ENCODE data around the gene PRPF8. TPM values are rescaled to one million over a fixed set of nuclear protein-coding genes. Genes with fewer than 3 reads are reported as not detected.
A peak's percentile ranks its signal among the peaks of the same experiment; 100 is the strongest.

PRPF8 gene
- total RNA-seq, 1 donor from 2014 or later = 297 TPM

- peak; percentile 76 for DNase-seq
- peaks cover 5% of the 10 kb centered on the region for H3K27me3 Mint-ChIP-seq (ENCODE audit: unreplicated experiment)
- H3K36me3 Mint-ChIP-seq (ENCODE audit: unreplicated experiment) = no peaks in the 10 kb centered on the region
- peaks cover 8% of the 10 kb centered on the region for H3K4me1 Mint-ChIP-seq (ENCODE audit: low read depth, unreplicated experiment)
- H3K27ac Mint-ChIP-seq (ENCODE audit: unreplicated experiment) = no peak overlapping the region
- peaks cover 10% of the 10 kb centered on the region for H3K9me3 Mint-ChIP-seq (ENCODE audit: unreplicated experiment)
- TF ChIP-seq CTCF (IDR thresholded peaks at IDR 0.05; ENCODE audit: partially characterized antibody, unreplicated experiment) = peak; percentile 91
- no peak overlapping the region for H3K4me3 Mint-ChIP-seq (ENCODE audit: unreplicated experiment)
These were observed 36.3 kb upstream of the PRPF8 start for GRCh38 chr17:1720856-1721386.

GRCh38 chr17:1718362-1719165 is 33.9 kb upstream of the PRPF8 start:
- H3K27ac Mint-ChIP-seq (ENCODE audit: unreplicated experiment) = peak overlapping the region; percentile 93
- H3K4me1 Mint-ChIP-seq (ENCODE audit: low read depth, unreplicated experiment) = peaks cover 9% of the 10 kb centered on the region
- peaks cover 5% of the 10 kb centered on the region for H3K27me3 Mint-ChIP-seq (ENCODE audit: unreplicated experiment)
- no peak for DNase-seq
- H3K9me3 Mint-ChIP-seq (ENCODE audit: unreplicated experiment) = peaks cover 9% of the 10 kb centered on the region
- no peak for TF ChIP-seq CTCF (IDR thresholded peaks at IDR 0.05; ENCODE audit: partially characterized antibody, unreplicated experiment)
- no peaks in the 10 kb centered on the region for H3K36me3 Mint-ChIP-seq (ENCODE audit: unreplicated experiment)
- H3K4me3 Mint-ChIP-seq (ENCODE audit: unreplicated experiment) = peak overlapping the region; percentile 94

GRCh38 chr17:1716912-1717695 is 32.4 kb upstream of the PRPF8 start:
- Mint-ChIP-seq H3K27me3 (ENCODE audit: unreplicated experiment) (peaks cover 2% of the 10 kb centered on the region), H3K9me3 (ENCODE audit: unreplicated experiment) (peaks cover 9% of the 10 kb centered on the region), H3K27ac (ENCODE audit: unreplicated experiment) (peak overlapping the region; percentile 93), H3K36me3 (ENCODE audit: unreplicated experiment) (no peaks in the 10 kb centered on the region), H3K4me3 (ENCODE audit: unreplicated experiment) (peak overlapping the region; percentile 94), H3K4me1 (ENCODE audit: low read depth, unreplicated experiment) (peaks cover 7% of the 10 kb centered on the region)
- peak; percentile 84 for DNase-seq
- no peak for TF ChIP-seq CTCF (IDR thresholded peaks at IDR 0.05; ENCODE audit: partially characterized antibody, unreplicated experiment)

GRCh38 chr17:1716076-1716911 is 31.6 kb upstream of the PRPF8 start:
- Mint-ChIP-seq H3K27me3 (ENCODE audit: unreplicated experiment) (peaks cover 2% of the 10 kb centered on the region), H3K9me3 (ENCODE audit: unreplicated experiment) (peaks cover 12% of the 10 kb centered on the region), H3K4me1 (ENCODE audit: low read depth, unreplicated experiment) (peaks cover 7% of the 10 kb centered on the region), H3K4me3 (ENCODE audit: unreplicated experiment) (peak overlapping the region; percentile 94), H3K36me3 (ENCODE audit: unreplicated experiment) (no peaks in the 10 kb centered on the region), H3K27ac (ENCODE audit: unreplicated experiment) (peak overlapping the region; percentile 93)
- no peak for TF ChIP-seq CTCF (IDR thresholded peaks at IDR 0.05; ENCODE audit: partially characterized antibody, unreplicated experiment)
- peak; percentile 100 for DNase-seq
